Right atrium auricular region (tissue), 2 donors: ENCODE data around the gene PALB2. TPM values are rescaled to one million over a fixed set of nuclear protein-coding genes. Genes with fewer than 3 reads are reported as not detected.

Experiments
- DNase-seq: peaks from one replicate; pipeline ENCODE4 v3.0.0-alpha.2; 2019; ENCODE audit warnings: low spot score
- H3K27ac ChIP-seq, 2 donors: fragments of 200-600 bp; sonication (generic); 1 replicate in 1 of 2; 2 replicates in 1 of 2; pipeline ENCODE4 v1.5.1; 2016 to 2019
- H3K27me3 ChIP-seq, 2 donors: fragments of 200-600 bp; sonication (generic); one replicate each; pipeline versions ENCODE4 v1.5.1 to v1.6.0; 2017 to 2019
- H3K36me3 ChIP-seq: fragments of 200-600 bp; sonication (generic); one replicate; pipeline ENCODE4 v1.5.1; 2016
- H3K4me1 ChIP-seq, 2 donors: fragments of 200-600 bp; sonication (generic); one replicate each; pipeline versions ENCODE4 v1.5.1 to v1.6.0; 2017 to 2019
- H3K4me3 ChIP-seq, 2 donors: fragments of 200-600 bp; sonication (generic); 1 replicate in 1 of 2; 2 replicates in 1 of 2; pipeline ENCODE4 v1.5.1; 2017 to 2019; ENCODE audit warnings: mild to moderate bottlenecking in 1 of 2, moderate library complexity in 1 of 2
- H3K9me3 ChIP-seq, 2 donors: fragments of 200-600 bp; sonication (generic); one replicate each; pipeline ENCODE4 v1.5.1; 2019
- CTCF ChIP-seq, 2 donors: fragments of 200-600 bp; sonication (generic); IDR thresholded peaks; one replicate each; pipeline ENCODE4 v1.5.1; 2019; ENCODE audit warnings: antibody characterized with exemption in 2 of 2
- total RNA-seq, 2 donors: library from RNA; depleted of rRNA; stranded (reverse); fragments of >200 nt; gene quantifications; one replicate each; pipeline ENCODE4 v1.1.0, GENCODE V29; 2016

PALB2 gene
- total RNA-seq, result 1 to 10 TPM; 4.7 TPM

GRCh38 chr16:23640931-23641765 is at the start of gene PALB2, which contains the start of gene DCTN5:
TSS of gene PALB2 (minus strand) at chr16:23641310. CDS start at chr16:23641157, 153 bp downstream.
TSS of gene DCTN5 (plus strand) at chr16:23641466. CDS start at chr16:23641543, 77 bp downstream.
- peak; percentile 94 for DNase-seq
- H3K9me3 ChIP-seq, result no peaks in the 10 kb centered on the region
- TF ChIP-seq CTCF (IDR thresholded peaks at IDR 0.05), result no peak
- H3K36me3 ChIP-seq, result peaks cover 15% of the 10 kb centered on the region
- peak within 1 kb of the TSS; percentile 71 to 99 for H3K4me3 ChIP-seq
- peak within 1 kb of the TSS; percentile 72 to 82 for H3K27ac ChIP-seq
- H3K4me1 ChIP-seq, result peaks cover 0 to 23% of the 10 kb centered on the region in 2 donors
- H3K27me3 ChIP-seq, result no peaks in the 10 kb centered on the region

- no peak overlapping the region for H3K27ac ChIP-seq
- peaks cover 31% of the 10 kb centered on the region for H3K36me3 ChIP-seq
- no peak for TF ChIP-seq CTCF (IDR thresholded peaks at IDR 0.05)
- H3K4me1 ChIP-seq, result peaks cover 0 to under 1% of the 10 kb centered on the region in 2 donors
- no peak overlapping the region for H3K4me3 ChIP-seq
- no peaks in the 10 kb centered on the region for H3K27me3 ChIP-seq
- DNase-seq, result no peak
- H3K9me3 ChIP-seq, result no peaks in the 10 kb centered on the region
Observed at GRCh38 chr16:23689442-23690187, 48.5 kb upstream of the PALB2 start.

- no peak overlapping the region for H3K4me3 ChIP-seq
- no peaks in the 10 kb centered on the region for H3K9me3 ChIP-seq
- H3K36me3 ChIP-seq, result peaks cover 31% of the 10 kb centered on the region
- H3K27ac ChIP-seq, result no peak overlapping the region
- H3K27me3 ChIP-seq, result no peaks in the 10 kb centered on the region
- no peak for TF ChIP-seq CTCF (IDR thresholded peaks at IDR 0.05)
- H3K4me1 ChIP-seq, result no peaks in the 10 kb centered on the region
- no peak for DNase-seq
Observed at GRCh38 chr16:23687034-23687808, 46.1 kb upstream of the PALB2 start.

- no peak for TF ChIP-seq CTCF (IDR thresholded peaks at IDR 0.05)
- H3K4me3 ChIP-seq, result no peak overlapping the region
- no peak overlapping the region for H3K27ac ChIP-seq
- H3K36me3 ChIP-seq, result peaks cover 10% of the 10 kb centered on the region
- H3K4me1 ChIP-seq, result peaks cover 0 to 11% of the 10 kb centered on the region in 2 donors
- no peaks in the 10 kb centered on the region for H3K9me3 ChIP-seq
- DNase-seq, result no peak
- no peaks in the 10 kb centered on the region for H3K27me3 ChIP-seq
Observed at GRCh38 chr16:23683487-23683886, 42.4 kb upstream of the PALB2 start.

GRCh38 chr16:23682181-23682580 is 41.1 kb upstream of the PALB2 start:
- no peak for TF ChIP-seq CTCF (IDR thresholded peaks at IDR 0.05)
- no peaks in the 10 kb centered on the region for H3K27me3 ChIP-seq
- H3K27ac ChIP-seq, result no peak overlapping the region
- DNase-seq, result no peak
- no peaks in the 10 kb centered on the region for H3K9me3 ChIP-seq
- peaks cover 6% of the 10 kb centered on the region for H3K36me3 ChIP-seq
- H3K4me3 ChIP-seq, result no peak overlapping the region
- H3K4me1 ChIP-seq, result peaks cover 0 to 17% of the 10 kb centered on the region in 2 donors
